Smooth muscle cell (in vitro differentiated cells): Measurements from ENCODE around the gene GJA3. TPM values are rescaled to one million over a fixed set of nuclear protein-coding genes. Genes with fewer than 3 reads are reported as not detected.

Experiments used
- DNase-seq: peaks from one replicate; lab custom pipeline; 2025; ENCODE audit not compliant: unreplicated experiment; lab: John Stamatoyannopoulos, UW
- H2AFZ ChIP-seq: fragments of 200-600 bp; sonication (generic); 2 replicates; pipeline ENCODE4 v1.6.0; 2016; ENCODE audit warnings: antibody characterized with exemption, low read depth, mild to moderate bottlenecking
- H3F3A ChIP-seq: fragments of 200-600 bp; sonication (generic); 2 replicates; pipeline ENCODE4 v1.6.0; 2017; ENCODE audit warnings: antibody characterized with exemption, low read depth
- H3K27ac ChIP-seq: fragments of 200-600 bp; sonication (generic); 2 replicates; pipeline ENCODE4 v1.5.1; 2016; ENCODE audit warnings: low read depth, mild to moderate bottlenecking
- H3K27me3 ChIP-seq: fragments of 200-600 bp; sonication (generic); 2 replicates; pipeline ENCODE4 v1.6.1; 2016; ENCODE audit warnings: low read depth, mild to moderate bottlenecking
- H3K36me3 ChIP-seq: fragments of 200-600 bp; sonication (generic); 2 replicates; pipeline ENCODE4 v1.5.1; 2016; ENCODE audit warnings: low read depth
- H3K4me1 ChIP-seq: fragments of 200-600 bp; sonication (generic); 2 replicates; pipeline ENCODE4 v1.5.1; 2016; ENCODE audit warnings: low read depth
- H3K4me2 ChIP-seq: fragments of 200-600 bp; sonication (generic); 2 replicates; pipeline ENCODE4 v1.6.0; 2016; ENCODE audit warnings: mild to moderate bottlenecking
- H3K4me3 ChIP-seq: fragments of 200-600 bp; sonication (generic); 2 replicates; pipeline ENCODE4 v1.5.1; 2016; ENCODE audit warnings: mild to moderate bottlenecking
- H3K79me2 ChIP-seq: fragments of 200-600 bp; sonication (generic); 2 replicates; pipeline ENCODE4 v1.6.0; 2016; ENCODE audit warnings: low read depth, mild to moderate bottlenecking
- H3K9ac ChIP-seq: fragments of 200-600 bp; sonication (generic); 2 replicates; pipeline ENCODE4 v1.6.0; 2016; ENCODE audit warnings: low read depth
- H3K9me3 ChIP-seq: fragments of 200-600 bp; sonication (generic); replicated peaks from 2 replicates; pipeline ENCODE4 v1.5.1; 2016; ENCODE audit warnings: low read depth
- H4K20me1 ChIP-seq: fragments of 200-600 bp; sonication (generic); 2 replicates; pipeline ENCODE4 v1.6.0; 2016; ENCODE audit warnings: low read depth
- WGBS: methylation state at CpG from one replicate; pipeline ENCODE4 v1.1.7; 2016; ENCODE audit warnings: low lambda C conversion rate; 5-methylcytosine and 5-hydroxymethylcytosine counted together
- polyA plus RNA-seq: library from polyadenylated mRNA; unstranded; fragments of >200 nt; fragmentation: Nextera tagmentation; extraction: Ambion mirVana; gene quantifications from 2 replicates; pipeline ENCODE4 v1.2.1, GENCODE V29; 2016
- total RNA-seq: library from RNA; depleted of rRNA; stranded (reverse); fragments of >200 nt; gene quantifications from 2 replicates; pipeline ENCODE4 v1.2.3, GENCODE V29; 2014
- TF ChIP-seq, protein P1 (sequence below): fragments of 200-600 bp; sonication (generic); IDR thresholded peaks from 2 replicates; pipeline ENCODE4 v1.5.1; 2017; ENCODE audit warnings: borderline replicate concordance, mild to moderate bottlenecking, antibody characterized with exemption; ENCODE audit not compliant: insufficient read depth, poor library complexity, severe bottlenecking

GJA3 gene
- total and polyA plus RNA-seq, 2 experiments from 2014 or later = 1.3 to 1.5 TPM

DNA sequence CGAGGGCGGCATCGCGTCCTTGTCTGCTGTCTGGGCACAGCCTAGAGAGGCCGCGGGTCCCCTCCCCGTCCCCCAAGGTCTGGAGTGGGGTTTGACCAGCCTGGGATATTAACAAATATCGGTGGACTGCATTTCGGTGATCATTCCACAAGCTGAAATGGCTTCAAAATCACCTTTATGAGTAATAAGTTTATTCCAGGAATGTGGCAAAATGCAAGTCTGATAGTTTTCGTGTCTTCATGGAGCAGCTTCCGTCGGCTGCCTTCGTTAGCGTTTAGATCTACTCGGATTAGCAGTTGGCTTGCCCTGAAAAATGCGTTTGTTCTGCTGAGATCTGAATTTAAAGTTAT is 1.1 kb upstream of the GJA3 start:
- no peak overlapping the region for H3K4me3 ChIP-seq
- 47% methylated on average over 16 of the region's 16 CpGs for WGBS

DNA sequence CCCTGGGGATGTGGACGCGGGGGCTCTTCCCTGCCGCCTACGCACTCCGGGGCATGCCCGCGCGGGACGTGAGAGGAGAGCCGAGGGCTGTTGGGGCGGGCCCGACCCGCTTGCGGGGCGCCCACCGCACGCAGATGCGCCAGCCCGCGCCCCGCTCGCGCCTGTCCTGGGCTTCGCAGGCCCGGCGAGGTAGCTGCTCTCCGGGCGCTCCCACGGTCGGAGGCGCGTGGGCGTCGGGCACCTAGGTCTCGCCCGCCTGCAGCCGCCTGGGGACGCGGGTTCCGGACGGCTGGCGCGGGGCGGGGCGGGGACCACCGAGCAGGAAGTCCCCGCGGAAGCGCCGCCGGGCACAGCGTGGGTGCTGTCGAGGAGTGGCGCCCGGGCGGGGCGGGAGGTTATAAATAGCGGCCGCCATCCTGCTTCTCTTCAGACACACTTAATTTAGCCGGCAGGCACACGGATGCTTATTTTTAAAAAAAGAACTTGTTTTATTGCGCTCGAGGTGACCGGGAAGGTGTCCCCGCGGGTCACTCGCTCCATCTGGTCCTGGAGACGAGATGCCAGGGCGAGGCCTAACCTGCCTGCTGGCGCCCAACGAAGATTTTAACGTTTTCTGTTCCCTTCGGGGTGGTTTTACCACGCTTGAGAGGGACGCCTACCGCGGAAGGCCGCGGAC is 561 bp upstream of the GJA3 start:
- Histone ChIP-seq H3K4me3 (peak overlapping the region; percentile 56), H3K79me2 (no peaks in the 10 kb centered on the region), H3K4me2 (peak overlapping the region; percentile 95), H3K4me1 (peaks cover 12% of the 10 kb centered on the region), H3F3A (peaks cover 27% of the 10 kb centered on the region), H3K9me3 (no peaks in the 10 kb centered on the region), H3K27me3 (peaks cover 36% of the 10 kb centered on the region), H3K9ac (no peak overlapping the region), H2AFZ (peak overlapping the region; percentile 81), H3K36me3 (no peaks in the 10 kb centered on the region), H4K20me1 (no peaks in the 10 kb centered on the region), H3K27ac (no peak overlapping the region)
- no peak for DNase-seq
- 6% methylated on average over 63 of the region's 79 CpGs for WGBS
- TF ChIP-seq, protein P1, sequence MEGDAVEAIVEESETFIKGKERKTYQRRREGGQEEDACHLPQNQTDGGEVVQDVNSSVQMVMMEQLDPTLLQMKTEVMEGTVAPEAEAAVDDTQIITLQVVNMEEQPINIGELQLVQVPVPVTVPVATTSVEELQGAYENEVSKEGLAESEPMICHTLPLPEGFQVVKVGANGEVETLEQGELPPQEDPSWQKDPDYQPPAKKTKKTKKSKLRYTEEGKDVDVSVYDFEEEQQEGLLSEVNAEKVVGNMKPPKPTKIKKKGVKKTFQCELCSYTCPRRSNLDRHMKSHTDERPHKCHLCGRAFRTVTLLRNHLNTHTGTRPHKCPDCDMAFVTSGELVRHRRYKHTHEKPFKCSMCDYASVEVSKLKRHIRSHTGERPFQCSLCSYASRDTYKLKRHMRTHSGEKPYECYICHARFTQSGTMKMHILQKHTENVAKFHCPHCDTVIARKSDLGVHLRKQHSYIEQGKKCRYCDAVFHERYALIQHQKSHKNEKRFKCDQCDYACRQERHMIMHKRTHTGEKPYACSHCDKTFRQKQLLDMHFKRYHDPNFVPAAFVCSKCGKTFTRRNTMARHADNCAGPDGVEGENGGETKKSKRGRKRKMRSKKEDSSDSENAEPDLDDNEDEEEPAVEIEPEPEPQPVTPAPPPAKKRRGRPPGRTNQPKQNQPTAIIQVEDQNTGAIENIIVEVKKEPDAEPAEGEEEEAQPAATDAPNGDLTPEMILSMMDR = no peak

More for the DNA sequence above, 1.1 kb upstream of the GJA3 start:
- peaks cover 31% of the 10 kb centered on the region for H3K27me3 ChIP-seq
- TF ChIP-seq, protein P1 = no peak
- no peaks in the 10 kb centered on the region for H4K20me1 ChIP-seq
- DNase-seq = no peak
- no peaks in the 10 kb centered on the region for H3K79me2 ChIP-seq
- no peak overlapping the region for H3K27ac ChIP-seq
- H3K9me3 ChIP-seq = no peaks in the 10 kb centered on the region
- no peaks in the 10 kb centered on the region for H3K36me3 ChIP-seq
- no peak overlapping the region for H3K9ac ChIP-seq
- peak overlapping the region; percentile 81 for H2AFZ ChIP-seq
- peaks cover 27% of the 10 kb centered on the region for H3F3A ChIP-seq
- H3K4me2 ChIP-seq = peak overlapping the region; percentile 95
- peaks cover 12% of the 10 kb centered on the region for H3K4me1 ChIP-seq

DNA sequence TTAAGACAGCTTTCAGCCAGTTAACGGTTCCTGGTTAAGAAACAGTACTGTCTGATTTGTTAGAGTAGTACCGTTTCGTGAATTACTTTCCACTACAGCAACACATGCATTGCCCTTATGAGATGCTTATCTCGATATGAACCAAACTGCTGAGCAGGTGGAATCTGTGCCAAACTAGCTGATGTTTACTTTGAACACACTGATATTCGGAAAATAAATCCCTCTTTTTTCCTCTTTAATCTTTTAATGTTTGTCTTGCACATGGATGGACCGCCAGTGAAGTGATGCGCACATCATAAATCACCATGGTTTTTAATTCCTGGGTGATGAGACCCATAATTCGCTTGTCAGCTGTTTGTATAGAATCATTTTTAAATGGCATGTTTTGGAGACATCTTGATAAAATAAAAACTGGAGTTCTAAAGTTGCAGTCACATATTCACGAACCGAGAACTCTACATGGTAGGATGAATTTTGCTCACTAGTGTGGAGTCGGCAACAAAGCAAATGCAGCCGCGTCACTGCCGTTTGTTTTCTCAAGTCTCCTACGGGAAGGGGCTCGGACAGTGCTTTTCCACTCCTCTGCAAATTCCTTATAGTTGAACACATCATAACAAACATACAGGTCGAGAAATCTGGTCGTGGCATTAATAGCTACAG is 1.1 kb downstream of the GJA3 start:
- no peaks in the 10 kb centered on the region for H3K79me2 ChIP-seq
- H3K36me3 ChIP-seq = no peaks in the 10 kb centered on the region
- H2AFZ ChIP-seq = peak overlapping the region; percentile 81
- peak overlapping the region; percentile 56 for H3K4me3 ChIP-seq
- peaks cover 12% of the 10 kb centered on the region for H3K4me1 ChIP-seq
- peaks cover 42% of the 10 kb centered on the region for H3K27me3 ChIP-seq
- no peak overlapping the region for H3K27ac ChIP-seq
- no peak for DNase-seq
- no peaks in the 10 kb centered on the region for H4K20me1 ChIP-seq
- H3F3A ChIP-seq = peaks cover 27% of the 10 kb centered on the region
- H3K4me2 ChIP-seq = peak overlapping the region; percentile 95
- H3K9me3 ChIP-seq = no peaks in the 10 kb centered on the region
- WGBS = 41% methylated on average over 18 of the region's 18 CpGs
- TF ChIP-seq, protein P1 = no peak
- no peak overlapping the region for H3K9ac ChIP-seq
